ENCODE data around the gene EXOC4.

EXOC4 gene

DNA sequence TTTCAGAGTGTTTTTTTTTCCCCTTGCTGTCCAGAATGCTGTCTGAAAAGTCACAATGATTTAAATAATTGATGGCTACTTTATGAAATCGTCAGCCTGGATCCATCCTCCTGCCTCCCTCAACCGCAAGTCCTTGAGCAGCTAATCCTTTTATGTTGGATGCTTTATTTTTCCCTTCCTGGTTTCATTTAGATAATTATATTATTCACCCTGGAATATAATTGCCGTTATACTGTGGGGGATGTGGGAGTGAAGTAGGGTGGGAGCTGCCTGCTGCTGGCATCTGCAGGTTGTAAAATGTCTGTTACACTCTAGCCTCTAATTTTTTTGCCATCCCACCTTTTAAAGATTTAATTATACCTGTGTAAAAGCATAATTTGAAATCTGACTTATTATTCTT, 583.8 kb downstream of the EXOC4 start:
- TF ChIP-seq, protein P1, sequence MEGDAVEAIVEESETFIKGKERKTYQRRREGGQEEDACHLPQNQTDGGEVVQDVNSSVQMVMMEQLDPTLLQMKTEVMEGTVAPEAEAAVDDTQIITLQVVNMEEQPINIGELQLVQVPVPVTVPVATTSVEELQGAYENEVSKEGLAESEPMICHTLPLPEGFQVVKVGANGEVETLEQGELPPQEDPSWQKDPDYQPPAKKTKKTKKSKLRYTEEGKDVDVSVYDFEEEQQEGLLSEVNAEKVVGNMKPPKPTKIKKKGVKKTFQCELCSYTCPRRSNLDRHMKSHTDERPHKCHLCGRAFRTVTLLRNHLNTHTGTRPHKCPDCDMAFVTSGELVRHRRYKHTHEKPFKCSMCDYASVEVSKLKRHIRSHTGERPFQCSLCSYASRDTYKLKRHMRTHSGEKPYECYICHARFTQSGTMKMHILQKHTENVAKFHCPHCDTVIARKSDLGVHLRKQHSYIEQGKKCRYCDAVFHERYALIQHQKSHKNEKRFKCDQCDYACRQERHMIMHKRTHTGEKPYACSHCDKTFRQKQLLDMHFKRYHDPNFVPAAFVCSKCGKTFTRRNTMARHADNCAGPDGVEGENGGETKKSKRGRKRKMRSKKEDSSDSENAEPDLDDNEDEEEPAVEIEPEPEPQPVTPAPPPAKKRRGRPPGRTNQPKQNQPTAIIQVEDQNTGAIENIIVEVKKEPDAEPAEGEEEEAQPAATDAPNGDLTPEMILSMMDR (IDR thresholded peaks at IDR 0.05; ENCODE audit: borderline replicate concordance, insufficient read depth, low read depth, low read length): no peak
- H3K4me3 ChIP-seq (ENCODE audit: low read depth, low read length): no peak overlapping the region

DNA sequence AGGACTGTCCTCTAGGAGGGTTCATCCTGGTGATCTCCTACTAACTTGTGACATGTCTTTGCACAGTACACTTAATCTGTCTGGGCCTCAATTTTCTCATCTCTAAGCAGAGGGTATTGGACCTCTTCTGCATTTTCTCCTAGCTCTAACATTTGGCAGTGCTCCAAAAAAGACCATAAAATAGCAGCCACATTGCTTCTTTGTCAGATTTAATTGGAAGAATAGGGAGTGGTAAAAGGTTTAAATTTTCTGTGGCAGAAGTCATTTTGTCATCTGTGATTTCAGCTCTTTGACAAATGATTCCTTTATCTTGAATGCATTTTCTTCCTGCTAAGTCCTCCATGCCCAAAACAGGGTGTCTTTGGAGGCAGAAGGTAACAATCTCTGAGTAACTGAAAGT, 584.3 kb downstream of the EXOC4 start:
- TF ChIP-seq, protein P1 (IDR thresholded peaks at IDR 0.05; ENCODE audit: borderline replicate concordance, insufficient read depth, low read depth, low read length): no peak
- no peak overlapping the region for H3K4me3 ChIP-seq (ENCODE audit: low read depth, low read length)

DNA sequence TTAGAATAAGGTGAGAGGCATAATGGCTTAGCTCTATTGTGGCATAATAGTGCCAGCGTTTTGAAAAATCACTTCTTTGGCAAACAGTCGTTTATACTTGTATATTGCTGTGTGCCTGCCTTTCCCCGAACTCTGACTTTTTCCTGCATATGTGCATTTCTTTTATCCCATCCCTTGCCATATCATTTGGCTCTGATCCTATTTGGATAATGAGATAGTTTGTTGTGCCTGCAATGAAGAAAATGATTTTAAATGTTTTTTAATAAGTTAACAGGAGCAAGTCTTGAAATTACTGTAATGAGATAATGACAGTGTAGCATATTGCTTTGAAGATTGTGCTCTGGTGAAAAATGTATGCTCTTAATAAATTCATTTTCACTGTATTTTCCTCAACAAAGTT, 586.2 kb downstream of the EXOC4 start:
- H3K4me3 ChIP-seq (ENCODE audit: low read depth, low read length): no peak overlapping the region

DNA sequence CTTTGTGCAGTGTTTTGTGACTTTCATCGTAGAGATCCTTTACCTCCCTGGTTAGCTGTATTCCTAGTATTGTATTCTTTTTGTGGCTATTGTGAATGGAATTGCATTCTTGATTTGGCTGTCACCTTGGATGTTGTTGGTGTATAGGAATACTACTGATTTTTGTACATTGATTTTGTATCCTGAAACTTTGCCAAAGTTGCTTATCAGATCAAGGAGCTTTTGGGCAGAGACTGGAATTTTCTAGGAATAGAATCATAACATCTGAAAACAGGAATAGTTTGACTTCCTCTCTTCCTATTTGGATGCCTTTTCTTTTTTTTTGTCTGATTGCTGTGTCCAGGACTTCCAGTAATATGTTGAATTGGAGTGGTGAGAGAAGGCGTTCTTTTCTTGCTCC, 590.5 kb downstream of the EXOC4 start:
- H3K4me3 ChIP-seq (ENCODE audit: low read depth, low read length): no peak overlapping the region
- TF ChIP-seq, protein P1 (IDR thresholded peaks at IDR 0.05; ENCODE audit: borderline replicate concordance, insufficient read depth, low read depth, low read length): no peak

More for the DNA sequence above, 586.2 kb downstream of the EXOC4 start:
- TF ChIP-seq, protein P1 (IDR thresholded peaks at IDR 0.05; ENCODE audit: borderline replicate concordance, insufficient read depth, low read depth, low read length): no peak

- TF ChIP-seq, protein P1 (IDR thresholded peaks at IDR 0.05; ENCODE audit: borderline replicate concordance, insufficient read depth, low read depth, low read length): no peak
Measured at GRCh38 chr7:133845005-133845404, 592.1 kb downstream of the EXOC4 start.

DNA sequence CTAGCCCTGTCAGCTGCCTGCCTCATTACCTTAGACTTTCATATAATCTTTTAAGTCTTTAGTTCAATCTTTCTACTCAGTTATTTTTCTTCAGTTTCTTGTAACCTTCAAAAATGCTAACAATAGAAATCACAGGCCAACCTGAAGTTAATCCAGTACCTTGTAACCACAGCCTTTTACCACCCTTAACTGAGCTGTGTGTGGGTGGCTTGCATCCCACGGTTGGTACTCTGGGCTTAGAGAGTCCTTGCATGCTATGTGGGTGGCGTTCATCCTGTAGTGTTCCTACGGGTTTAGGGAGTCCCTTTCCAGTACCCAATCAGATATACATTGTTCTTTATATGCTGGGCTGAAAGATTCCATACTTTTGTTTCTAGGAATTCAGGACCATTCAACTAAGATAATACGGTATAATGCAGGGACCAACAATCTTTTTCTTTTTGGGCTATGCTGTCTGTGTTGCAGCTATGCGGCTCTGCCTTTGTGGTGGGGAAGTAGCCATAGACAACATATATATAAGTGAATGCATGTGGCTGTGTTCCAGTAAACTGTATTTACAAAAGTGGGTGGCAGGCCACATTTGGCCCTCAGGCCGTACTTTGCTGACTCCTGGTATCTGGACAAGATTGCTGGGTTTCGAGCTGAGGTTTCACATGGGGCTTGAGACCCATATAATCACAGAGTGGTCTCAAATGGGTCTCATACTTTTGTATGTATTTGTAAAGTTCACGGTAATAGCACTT, 593.5 kb downstream of the EXOC4 start:
- no peak overlapping the region for H3K4me3 ChIP-seq (ENCODE audit: low read depth, low read length)
- TF ChIP-seq, protein P1 (IDR thresholded peaks at IDR 0.05; ENCODE audit: borderline replicate concordance, insufficient read depth, low read depth, low read length): no peak

More at GRCh38 chr7:133845005-133845404, 592.1 kb downstream of the EXOC4 start:
- no peak overlapping the region for H3K4me3 ChIP-seq (ENCODE audit: low read depth, low read length)
